Measurements from ENCODE around the gene KANK4.

The KANK4 gene

DNA sequence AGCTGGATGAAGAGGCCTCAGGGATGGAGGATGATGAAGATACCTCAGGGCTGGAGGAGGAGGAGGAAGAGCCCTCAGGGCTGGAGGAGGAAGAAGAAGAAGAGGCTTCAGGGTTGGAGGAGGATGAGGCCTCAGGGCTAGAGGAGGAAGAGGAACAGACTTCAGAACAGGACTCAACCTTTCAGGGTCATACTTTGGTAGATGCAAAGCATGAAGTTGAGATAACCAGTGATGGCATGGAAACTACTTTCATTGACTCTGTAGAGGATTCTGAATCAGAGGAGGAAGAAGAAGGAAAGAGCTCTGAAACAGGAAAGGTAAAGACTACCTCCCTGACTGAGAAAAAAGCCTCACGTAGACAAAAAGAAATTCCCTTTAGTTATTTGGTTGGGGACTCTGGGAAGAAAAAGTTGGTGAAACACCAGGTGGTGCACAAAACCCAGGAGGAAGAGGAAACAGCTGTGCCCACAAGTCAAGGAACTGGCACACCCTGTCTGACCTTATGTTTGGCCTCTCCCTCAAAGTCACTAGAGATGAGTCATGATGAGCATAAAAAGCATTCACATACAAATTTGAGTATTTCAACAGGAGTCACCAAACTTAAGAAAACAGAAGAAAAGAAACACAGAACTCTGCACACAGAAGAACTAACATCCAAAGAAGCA, 109.2 kb downstream of the KANK4 start:
- Histone ChIP-seq H3K4me3 (ENCODE audit: low read length) (no peak overlapping the region), H3K27ac (ENCODE audit: low read length) (no peak overlapping the region), H3K27me3 (ENCODE audit: control insufficient read depth, insufficient read depth, low read length) (no peaks in the 10 kb centered on the region), H3K9ac (ENCODE audit: low read length) (no peak overlapping the region), H3K9me3 (ENCODE audit: control insufficient read depth, low read depth, low read length) (peaks cover 11% of the 10 kb centered on the region), H3K36me3 (ENCODE audit: control insufficient read depth, low read depth, low read length) (peaks cover 62% of the 10 kb centered on the region), H3K4me1 (ENCODE audit: control insufficient read depth, low read depth, low read length) (no peaks in the 10 kb centered on the region)

- peaks cover 73% of the 10 kb centered on the region for H3K36me3 ChIP-seq (ENCODE audit: control insufficient read depth, low read depth, low read length)
- H3K27me3 ChIP-seq (ENCODE audit: control insufficient read depth, insufficient read depth, low read length): no peaks in the 10 kb centered on the region
- peaks cover 11% of the 10 kb centered on the region for H3K9me3 ChIP-seq (ENCODE audit: control insufficient read depth, low read depth, low read length)
- H3K4me1 ChIP-seq (ENCODE audit: control insufficient read depth, low read depth, low read length): no peaks in the 10 kb centered on the region
- H3K4me3 ChIP-seq (ENCODE audit: low read length): no peak overlapping the region
- H3K9ac ChIP-seq (ENCODE audit: low read length): no peak overlapping the region
- H3K27ac ChIP-seq (ENCODE audit: low read length): no peak overlapping the region
These were observed 110.3 kb downstream of the KANK4 start for GRCh38 chr1:62208970-62209369.

GRCh38 chr1:62208087-62208486, 111.1 kb downstream of the KANK4 start:
- Histone ChIP-seq H3K36me3 (ENCODE audit: control insufficient read depth, low read depth, low read length) (peaks cover 82% of the 10 kb centered on the region), H3K27me3 (ENCODE audit: control insufficient read depth, insufficient read depth, low read length) (no peaks in the 10 kb centered on the region), H3K9ac (ENCODE audit: low read length) (no peak overlapping the region), H3K4me1 (ENCODE audit: control insufficient read depth, low read depth, low read length) (no peaks in the 10 kb centered on the region), H3K27ac (ENCODE audit: low read length) (no peak overlapping the region), H3K9me3 (ENCODE audit: control insufficient read depth, low read depth, low read length) (peaks cover 11% of the 10 kb centered on the region), H3K4me3 (ENCODE audit: low read length) (no peak overlapping the region)

- H3K27me3 ChIP-seq (ENCODE audit: control insufficient read depth, insufficient read depth, low read length): no peaks in the 10 kb centered on the region
- H3K9ac ChIP-seq (ENCODE audit: low read length): no peak overlapping the region
- peaks cover 11% of the 10 kb centered on the region for H3K9me3 ChIP-seq (ENCODE audit: control insufficient read depth, low read depth, low read length)
- no peaks in the 10 kb centered on the region for H3K4me1 ChIP-seq (ENCODE audit: control insufficient read depth, low read depth, low read length)
- no peak overlapping the region for H3K4me3 ChIP-seq (ENCODE audit: low read length)
- H3K36me3 ChIP-seq (ENCODE audit: control insufficient read depth, low read depth, low read length): peaks cover 90% of the 10 kb centered on the region
- H3K27ac ChIP-seq (ENCODE audit: low read length): no peak overlapping the region
These were observed 112.0 kb downstream of the KANK4 start for GRCh38 chr1:62207187-62207586.

- peaks cover 71% of the 10 kb centered on the region for H3K36me3 ChIP-seq (ENCODE audit: control insufficient read depth, low read depth, low read length)
- no peaks in the 10 kb centered on the region for H3K9me3 ChIP-seq (ENCODE audit: control insufficient read depth, low read depth, low read length)
- H3K4me3 ChIP-seq (ENCODE audit: low read length): peak overlapping the region; percentile 100
- H3K9ac ChIP-seq (ENCODE audit: low read length): peak overlapping the region; percentile 98
- no peaks in the 10 kb centered on the region for H3K27me3 ChIP-seq (ENCODE audit: control insufficient read depth, insufficient read depth, low read length)
- peak overlapping the region; percentile 86 for H3K27ac ChIP-seq (ENCODE audit: low read length)
- peaks cover 16% of the 10 kb centered on the region for H3K4me1 ChIP-seq (ENCODE audit: control insufficient read depth, low read depth, low read length)
These were observed 120.5 kb downstream of the KANK4 start for GRCh38 chr1:62198781-62199125.

GRCh38 chr1:62198069-62198780, 121.0 kb downstream of the KANK4 start:
- Histone ChIP-seq H3K36me3 (ENCODE audit: control insufficient read depth, low read depth, low read length) (peaks cover 65% of the 10 kb centered on the region), H3K27me3 (ENCODE audit: control insufficient read depth, insufficient read depth, low read length) (no peaks in the 10 kb centered on the region), H3K27ac (ENCODE audit: low read length) (peak overlapping the region; percentile 86), H3K9me3 (ENCODE audit: control insufficient read depth, low read depth, low read length) (no peaks in the 10 kb centered on the region), H3K4me3 (ENCODE audit: low read length) (peak overlapping the region; percentile 100), H3K9ac (ENCODE audit: low read length) (peak overlapping the region; percentile 98), H3K4me1 (ENCODE audit: control insufficient read depth, low read depth, low read length) (peaks cover 16% of the 10 kb centered on the region)

DNA sequence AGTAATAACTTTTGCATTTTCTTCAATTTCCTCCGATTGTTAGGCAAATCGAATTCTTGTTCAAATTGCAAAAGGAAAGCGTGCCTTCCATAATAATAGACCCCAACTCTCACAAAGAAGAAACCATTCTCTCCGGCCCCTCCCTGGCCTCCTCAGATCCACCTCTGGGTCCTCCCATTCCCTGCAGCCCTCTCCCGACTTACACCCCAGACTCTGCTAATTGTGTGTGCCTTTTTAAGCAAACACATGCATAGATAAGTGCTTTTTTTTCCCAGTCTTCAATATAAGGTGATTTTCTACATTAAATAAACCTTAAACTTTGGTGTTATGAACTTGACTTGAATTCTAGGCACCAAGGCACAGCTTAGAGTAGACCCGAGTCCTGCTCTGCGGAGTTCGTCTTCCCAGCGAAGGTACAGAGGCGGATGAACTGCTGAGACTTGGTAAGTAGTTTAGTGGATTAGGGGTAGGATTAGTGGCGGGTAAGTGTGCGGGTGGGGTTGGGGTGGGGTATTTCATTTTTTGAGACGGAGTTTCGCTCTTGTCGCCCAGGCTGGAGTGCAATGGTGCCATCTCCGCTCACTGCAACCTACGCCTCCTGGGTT, 123.0 kb downstream of the KANK4 start:
- Histone ChIP-seq H3K9ac (ENCODE audit: low read length) (peak overlapping the region; percentile 98), H3K9me3 (ENCODE audit: control insufficient read depth, low read depth, low read length) (no peaks in the 10 kb centered on the region), H3K36me3 (ENCODE audit: control insufficient read depth, low read depth, low read length) (peaks cover 47% of the 10 kb centered on the region), H3K4me3 (ENCODE audit: low read length) (peak overlapping the region; percentile 100), H3K4me1 (ENCODE audit: control insufficient read depth, low read depth, low read length) (peaks cover 23% of the 10 kb centered on the region), H3K27me3 (ENCODE audit: control insufficient read depth, insufficient read depth, low read length) (no peaks in the 10 kb centered on the region), H3K27ac (ENCODE audit: low read length) (peak overlapping the region; percentile 91)

DNA sequence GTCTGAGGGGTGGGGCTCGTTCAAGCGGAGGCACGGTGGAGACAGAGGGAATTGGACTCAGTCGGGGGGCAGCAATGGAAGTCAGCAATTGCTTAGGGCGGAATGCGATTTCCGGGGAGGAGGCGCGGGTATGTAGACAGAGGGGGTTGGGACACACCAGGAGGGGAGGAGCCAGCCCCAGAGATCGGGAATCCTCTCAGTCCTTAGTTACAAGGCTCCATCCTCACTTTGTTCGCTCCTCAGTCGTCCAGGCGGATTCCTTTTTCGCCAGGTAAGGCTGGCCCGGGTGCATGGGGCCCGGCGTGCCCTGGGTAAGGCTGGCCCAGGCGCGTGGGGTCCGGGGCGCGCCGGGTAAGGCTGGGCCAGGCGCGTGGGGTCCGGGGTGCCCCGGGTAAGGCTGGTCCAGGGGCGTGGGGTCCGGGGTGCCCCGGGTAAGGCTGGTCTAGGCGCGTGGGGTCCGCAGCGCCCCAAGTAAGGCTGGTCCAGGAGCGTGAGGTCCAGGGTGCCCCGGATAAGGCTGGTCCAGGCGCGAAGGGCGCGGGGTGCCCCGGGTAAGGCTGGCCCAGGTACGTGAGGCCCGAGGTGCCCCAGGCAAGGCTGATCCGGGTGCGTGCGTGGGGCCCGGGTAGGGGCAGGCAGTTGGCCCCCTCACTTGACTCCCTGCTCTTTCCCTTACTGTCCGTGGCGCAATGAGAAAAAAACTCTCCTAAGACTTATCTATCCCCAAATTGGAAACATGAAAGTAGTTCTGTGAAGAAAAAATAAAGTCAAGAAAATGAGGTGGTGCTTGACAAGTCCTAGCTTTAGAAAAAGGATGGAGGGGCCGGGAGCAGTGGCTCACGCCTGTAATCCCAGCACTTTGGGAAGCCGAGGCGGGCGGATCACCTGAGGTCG, 124.3 kb downstream of the KANK4 start, which contains the start of gene L1TD1:
TSS of gene L1TD1 (plus strand) at position 199 of the 894 bp plus-strand sequence. CDS start 11,780 bp downstream, outside the sequence.
- Histone ChIP-seq H3K9ac (ENCODE audit: low read length) (peak within 1 kb of the TSS; percentile 98), H3K36me3 (ENCODE audit: control insufficient read depth, low read depth, low read length) (peaks cover 35% of the 10 kb centered on the region), H3K27me3 (ENCODE audit: control insufficient read depth, insufficient read depth, low read length) (no peaks in the 10 kb centered on the region), H3K4me1 (ENCODE audit: control insufficient read depth, low read depth, low read length) (peaks cover 20% of the 10 kb centered on the region), H3K4me3 (ENCODE audit: low read length) (peak within 1 kb of the TSS; percentile 100), H3K9me3 (ENCODE audit: control insufficient read depth, low read depth, low read length) (no peaks in the 10 kb centered on the region), H3K27ac (ENCODE audit: low read length) (peak within 1 kb of the TSS; percentile 88)

DNA sequence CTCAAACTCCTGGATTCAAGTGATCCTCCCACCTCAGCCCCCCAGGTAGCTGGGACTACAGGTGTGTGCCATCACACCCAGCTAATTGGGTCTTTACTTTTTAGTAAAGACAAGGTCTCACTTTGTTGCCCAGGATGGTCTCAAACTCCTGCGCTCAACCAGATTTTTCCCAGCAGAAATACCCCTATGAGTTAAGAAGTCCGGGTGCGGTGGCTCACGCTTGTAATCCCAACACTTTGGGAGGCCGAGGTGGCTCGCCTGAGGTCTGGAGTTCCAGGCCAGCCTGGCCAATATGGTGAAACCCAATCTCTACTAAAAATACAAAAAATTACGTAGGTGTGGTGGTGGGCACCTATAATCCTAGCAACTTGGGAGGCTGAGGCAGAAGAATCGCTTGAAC, 131.1 kb downstream of the KANK4 start:
- Histone ChIP-seq H3K27me3 (ENCODE audit: control insufficient read depth, insufficient read depth, low read length) (no peaks in the 10 kb centered on the region), H3K36me3 (ENCODE audit: control insufficient read depth, low read depth, low read length) (no peaks in the 10 kb centered on the region), H3K4me1 (ENCODE audit: control insufficient read depth, low read depth, low read length) (peaks cover 11% of the 10 kb centered on the region), H3K9me3 (ENCODE audit: control insufficient read depth, low read depth, low read length) (no peaks in the 10 kb centered on the region), H3K9ac (ENCODE audit: low read length) (no peak overlapping the region), H3K27ac (ENCODE audit: low read length) (no peak overlapping the region), H3K4me3 (ENCODE audit: low read length) (no peak overlapping the region)

- H3K4me3 ChIP-seq (ENCODE audit: low read length): no peak overlapping the region
- H3K36me3 ChIP-seq (ENCODE audit: control insufficient read depth, low read depth, low read length): no peaks in the 10 kb centered on the region
- no peak overlapping the region for H3K27ac ChIP-seq (ENCODE audit: low read length)
- no peak overlapping the region for H3K9ac ChIP-seq (ENCODE audit: low read length)
- peaks cover 13% of the 10 kb centered on the region for H3K4me1 ChIP-seq (ENCODE audit: control insufficient read depth, low read depth, low read length)
- no peaks in the 10 kb centered on the region for H3K27me3 ChIP-seq (ENCODE audit: control insufficient read depth, insufficient read depth, low read length)
- no peaks in the 10 kb centered on the region for H3K9me3 ChIP-seq (ENCODE audit: control insufficient read depth, low read depth, low read length)
These were observed 131.7 kb downstream of the KANK4 start for GRCh38 chr1:62187548-62187947.

Measured in iPS-18a (cell line).